Upper lobe of right lung (tissue), 1 donor: Measurements from ENCODE around the gene ZMAT3. TPM values are rescaled to one million over a fixed set of nuclear protein-coding genes. Genes with fewer than 3 reads are reported as not detected.

Experiments used
- ATAC-seq: fragments of 200-7000 bp; cut with Tn5 transposase; one replicate; pipeline ENCODE4 v1.9.1; 2020; ENCODE audit warnings: mild to moderate bottlenecking, moderate library complexity
- DNase-seq: peaks from one replicate; pipeline ENCODE4 v3.0.0-alpha.2; 2020
- H3K27ac ChIP-seq: fragments of 200-600 bp; one replicate; pipeline ENCODE4 v1.8.0; 2022
- H3K27me3 ChIP-seq: fragments of 200-600 bp; one replicate; pipeline ENCODE4 v1.8.0; 2022; ENCODE audit warnings: mild to moderate bottlenecking
- H3K36me3 ChIP-seq: fragments of 200-600 bp; one replicate; pipeline ENCODE4 v1.8.0; 2022
- H3K4me1 ChIP-seq: fragments of 200-600 bp; one replicate; pipeline ENCODE4 v1.8.0; 2022
- H3K4me3 ChIP-seq: fragments of 200-600 bp; one replicate; pipeline ENCODE4 v1.8.0; 2022; ENCODE audit warnings: mild to moderate bottlenecking
- H3K9me3 ChIP-seq: fragments of 200-600 bp; one replicate; pipeline ENCODE4 v1.8.0; 2022
- intact Hi-C: fragments of 100-400 bp; cut with DNase I; formaldehyde crosslinking; loops from one replicate; pipeline ENCODE4 v1.11.0; 2022
- total RNA-seq: library from RNA; stranded (reverse); fragmentation: NEBNext Ultra II Directional; extraction: Animal tissue kit (Norgen Biotek cat#: 25700); gene quantifications from one replicate; pipeline ENCODE4 v1.2.1, GENCODE V29; 2021
- TF ChIP-seq, protein P1 (sequence below): fragments of 200-600 bp; IDR thresholded peaks from one replicate; pipeline ENCODE4 v1.8.0; 2022; ENCODE audit warnings: antibody characterized with exemption
- donor health status: DM: no; HTN: yes; CAD: no; lungs with severe emphysema.

ZMAT3 gene
- total RNA-seq, 1 donor from 2014 or later, result 30.9 TPM

DNA sequence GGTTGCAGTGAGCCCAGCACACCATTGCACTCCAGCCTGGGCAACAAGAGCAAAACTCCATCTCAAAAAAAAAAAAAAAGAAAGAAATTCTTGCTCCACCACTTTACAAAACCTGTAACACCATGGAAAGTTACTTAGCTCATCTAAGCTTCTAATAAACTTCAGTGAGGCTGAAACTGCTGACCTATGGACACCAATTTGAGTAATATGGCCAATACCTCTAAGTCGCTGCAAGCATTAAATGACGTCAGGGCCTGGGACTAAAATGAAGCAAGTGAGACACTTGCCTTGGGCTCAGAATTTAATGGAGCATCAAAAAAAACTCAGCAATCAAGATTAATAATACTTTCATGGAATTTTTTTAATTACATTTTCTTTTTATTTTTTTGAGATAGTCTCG is 42.5 kb downstream of the ZMAT3 start:
- intact Hi-C loops, result no loop called here
- Histone ChIP-seq H3K4me1 (no peaks in the 10 kb centered on the region), H3K9me3 (no peaks in the 10 kb centered on the region), H3K27me3 (no peaks in the 10 kb centered on the region), H3K4me3 (no peak overlapping the region), H3K27ac (no peak overlapping the region), H3K36me3 (peaks cover 19% of the 10 kb centered on the region)
- TF ChIP-seq, protein P1, sequence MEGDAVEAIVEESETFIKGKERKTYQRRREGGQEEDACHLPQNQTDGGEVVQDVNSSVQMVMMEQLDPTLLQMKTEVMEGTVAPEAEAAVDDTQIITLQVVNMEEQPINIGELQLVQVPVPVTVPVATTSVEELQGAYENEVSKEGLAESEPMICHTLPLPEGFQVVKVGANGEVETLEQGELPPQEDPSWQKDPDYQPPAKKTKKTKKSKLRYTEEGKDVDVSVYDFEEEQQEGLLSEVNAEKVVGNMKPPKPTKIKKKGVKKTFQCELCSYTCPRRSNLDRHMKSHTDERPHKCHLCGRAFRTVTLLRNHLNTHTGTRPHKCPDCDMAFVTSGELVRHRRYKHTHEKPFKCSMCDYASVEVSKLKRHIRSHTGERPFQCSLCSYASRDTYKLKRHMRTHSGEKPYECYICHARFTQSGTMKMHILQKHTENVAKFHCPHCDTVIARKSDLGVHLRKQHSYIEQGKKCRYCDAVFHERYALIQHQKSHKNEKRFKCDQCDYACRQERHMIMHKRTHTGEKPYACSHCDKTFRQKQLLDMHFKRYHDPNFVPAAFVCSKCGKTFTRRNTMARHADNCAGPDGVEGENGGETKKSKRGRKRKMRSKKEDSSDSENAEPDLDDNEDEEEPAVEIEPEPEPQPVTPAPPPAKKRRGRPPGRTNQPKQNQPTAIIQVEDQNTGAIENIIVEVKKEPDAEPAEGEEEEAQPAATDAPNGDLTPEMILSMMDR, result no peak
- DNase-seq (no peak), ATAC-seq (no peak)

DNA sequence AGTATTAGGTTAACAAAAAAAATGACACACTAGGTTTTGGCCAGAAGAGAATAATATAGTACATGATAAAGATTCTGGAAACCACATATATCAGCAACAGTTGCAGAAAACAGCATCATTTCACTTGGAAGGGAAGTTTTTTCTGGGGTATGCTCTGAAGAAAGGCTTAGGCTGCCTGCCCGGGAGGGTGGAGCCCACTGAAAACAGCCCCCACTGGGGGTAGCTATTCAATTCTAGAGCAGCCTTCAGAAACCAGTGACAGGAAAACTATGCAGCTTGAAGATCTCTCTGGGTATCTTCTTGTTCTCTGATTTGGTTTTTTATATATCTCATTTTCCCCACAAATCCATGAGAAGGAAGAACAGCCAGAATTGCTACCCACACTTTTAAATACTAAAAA is 43.2 kb downstream of the ZMAT3 start:
- Histone ChIP-seq H3K4me3 (no peak overlapping the region), H3K4me1 (no peaks in the 10 kb centered on the region), H3K9me3 (no peaks in the 10 kb centered on the region), H3K27ac (no peak overlapping the region), H3K36me3 (peaks cover 22% of the 10 kb centered on the region), H3K27me3 (no peaks in the 10 kb centered on the region)
- TF ChIP-seq, protein P1, result no peak
- ATAC-seq (no peak), DNase-seq (no peak)
- intact Hi-C loops, result no loop called here

DNA sequence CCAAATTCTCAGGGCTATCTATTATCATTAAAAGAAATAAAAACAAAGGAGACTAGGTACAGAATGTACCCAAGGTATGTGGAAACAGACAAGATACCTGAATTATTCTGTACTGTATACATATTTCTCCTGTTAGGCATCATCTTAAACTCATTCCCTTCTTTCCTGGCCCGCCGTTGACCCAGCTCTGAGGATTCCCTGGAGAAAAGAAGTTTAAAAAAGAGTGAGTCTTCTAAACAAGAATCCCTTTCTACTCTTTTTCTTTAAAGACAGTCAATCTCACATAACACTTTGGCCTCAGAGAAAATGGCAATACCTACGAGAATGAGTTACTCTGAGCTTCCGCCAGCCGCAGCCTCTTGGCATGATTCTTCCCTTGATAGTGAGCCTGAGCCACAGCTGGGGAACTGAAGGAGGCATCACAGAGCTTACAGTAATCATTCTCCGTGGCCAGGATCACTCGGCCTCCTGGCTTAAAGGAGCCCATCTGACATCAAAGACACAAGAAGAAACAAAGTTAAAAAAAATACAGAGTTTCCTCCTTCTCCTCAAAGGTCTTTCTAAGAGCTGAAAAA is 44.2 kb downstream of the ZMAT3 start:
- ATAC-seq (no peak), DNase-seq (no peak)
- Histone ChIP-seq H3K36me3 (peaks cover 22% of the 10 kb centered on the region), H3K4me1 (no peaks in the 10 kb centered on the region), H3K9me3 (no peaks in the 10 kb centered on the region), H3K4me3 (no peak overlapping the region), H3K27me3 (no peaks in the 10 kb centered on the region), H3K27ac (no peak overlapping the region)
- TF ChIP-seq, protein P1, result no peak
- intact Hi-C loops, result no loop called here

DNA sequence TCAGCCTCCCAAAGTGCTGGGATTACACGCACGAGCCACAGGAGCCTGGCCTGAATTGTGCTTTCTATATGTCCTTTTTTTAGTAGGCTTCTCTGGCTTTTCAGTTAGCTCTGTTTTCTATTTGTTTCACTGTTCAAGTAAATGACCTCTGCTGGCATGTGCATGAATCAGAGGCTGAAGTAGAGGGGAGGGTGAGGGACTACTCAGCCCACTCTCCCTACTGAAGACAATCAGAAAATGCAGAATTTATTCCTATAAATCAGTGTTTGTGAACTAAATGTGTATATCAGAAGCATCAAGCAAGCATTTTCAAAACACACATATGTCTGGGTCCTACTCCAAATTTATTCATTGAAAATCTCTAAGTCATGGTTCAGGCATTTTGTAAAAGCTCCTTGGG is 45.0 kb downstream of the ZMAT3 start:
- Histone ChIP-seq H3K27me3 (no peaks in the 10 kb centered on the region), H3K36me3 (peaks cover 22% of the 10 kb centered on the region), H3K4me3 (no peak overlapping the region), H3K9me3 (no peaks in the 10 kb centered on the region), H3K4me1 (no peaks in the 10 kb centered on the region), H3K27ac (no peak overlapping the region)
- DNase-seq (no peak), ATAC-seq (no peak)
- intact Hi-C loops, result no loop called here
- TF ChIP-seq, protein P1, result no peak

DNA sequence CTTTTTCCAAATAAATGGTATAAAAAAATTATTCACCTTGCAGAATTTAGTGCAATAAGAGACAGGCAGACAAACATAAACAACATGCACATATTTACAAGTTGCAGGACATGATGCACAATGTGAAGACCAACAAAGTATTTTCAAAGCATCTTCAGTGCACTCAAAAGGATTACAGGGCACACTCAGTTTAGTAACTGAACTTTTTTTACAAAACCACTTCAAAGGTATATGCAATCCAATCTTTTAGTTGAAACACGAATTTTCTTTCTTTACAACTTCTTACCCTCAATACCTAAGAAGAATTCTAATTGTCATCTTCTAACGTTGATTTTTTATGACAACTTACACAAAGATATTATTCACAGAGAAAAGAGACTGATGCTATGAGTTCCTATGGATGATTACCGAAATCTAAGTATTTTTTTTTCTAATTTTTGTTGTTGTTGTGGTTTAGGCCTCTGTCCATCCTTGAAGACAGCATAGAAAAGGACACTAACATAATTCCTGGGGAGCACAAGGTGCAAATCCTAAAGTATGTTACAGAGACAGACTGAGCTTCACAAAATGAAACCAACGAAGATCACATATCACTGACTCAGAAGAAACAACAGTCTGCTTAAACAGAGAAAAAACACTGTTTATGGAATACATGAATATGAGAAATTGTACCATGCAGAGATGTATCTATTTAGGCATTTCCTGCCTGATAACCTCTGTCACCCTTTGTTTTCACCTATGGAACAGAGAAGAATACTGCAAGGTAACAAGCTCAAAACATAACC is 50.3 kb downstream of the ZMAT3 start:
- no peaks in the 10 kb centered on the region for H3K27me3 ChIP-seq
- no peak overlapping the region for H3K4me3 ChIP-seq
- ATAC-seq (no peak), DNase-seq (no peak)
- H3K9me3 ChIP-seq, result no peaks in the 10 kb centered on the region
- peaks cover 10% of the 10 kb centered on the region for H3K4me1 ChIP-seq
- H3K27ac ChIP-seq, result no peak overlapping the region
- TF ChIP-seq, protein P1, result no peak
- intact Hi-C loops, result no loop called here
- peaks cover 10% of the 10 kb centered on the region for H3K36me3 ChIP-seq
